HL-60/S4 (cell line): ENCODE data around the gene FAM156B.
"Not testable (repeated sequence)": the region's sequence is repeated elsewhere in the genome, so short reads cannot be mapped to it uniquely, and the experiment has no call there.

Experiments
- in situ Hi-C: fragments of 300-500 bp; cut with MboI; formaldehyde crosslinking; loops from 2 replicates; pipeline ENCODE4 v1.14.3; 2022; ENCODE audit warnings: low sequenced_read_pairs

The FAM156B gene

GRCh38 chrX:52914704-52915103, 17.6 kb downstream of the FAM156B start:
- in situ Hi-C loops, result not testable (repeated sequence)

GRCh38 chrX:52923781-52924241, 26.7 kb downstream of the FAM156B start:
- in situ Hi-C loops, result no loop called here

- in situ Hi-C loops, result not testable (repeated sequence)
Measured at GRCh38 chrX:52930214-52930613, 33.1 kb downstream of the FAM156B start.

GRCh38 chrX:52933213-52933612, 36.1 kb downstream of the FAM156B start:
- in situ Hi-C loops, result no loop called here

GRCh38 chrX:52933976-52934703, 37.0 kb downstream of the FAM156B start:
- in situ Hi-C loops, result no loop called here

- in situ Hi-C loops, result no loop called here
Measured at GRCh38 chrX:52934704-52935469, 37.8 kb downstream of the FAM156B start.

GRCh38 chrX:52935470-52935784, 38.3 kb downstream of the FAM156B start:
- in situ Hi-C loops, result not testable (repeated sequence)

- in situ Hi-C loops, result not testable (repeated sequence)
Measured at GRCh38 chrX:52940704-52941103, 43.6 kb downstream of the FAM156B start.

GRCh38 chrX:52941728-52942127, 44.6 kb downstream of the FAM156B start:
- in situ Hi-C loops, result not testable (repeated sequence)

- in situ Hi-C loops, result not testable (repeated sequence)
Measured at GRCh38 chrX:52945838-52946494, 48.8 kb downstream of the FAM156B start.

- in situ Hi-C loops, result not testable (repeated sequence)
Measured at GRCh38 chrX:52947501-52947900, 50.4 kb downstream of the FAM156B start.

- in situ Hi-C loops, result not testable (repeated sequence)
Measured at GRCh38 chrX:52948265-52948664, 51.1 kb downstream of the FAM156B start.

- in situ Hi-C loops, result not testable (repeated sequence)
Measured at GRCh38 chrX:52949325-52949724, 52.2 kb downstream of the FAM156B start.

GRCh38 chrX:52949884-52950283, 52.8 kb downstream of the FAM156B start:
- in situ Hi-C loops, result not testable (repeated sequence)
